Mesenchymal stem cell (in vitro differentiated cells and primary cell): Measurements from ENCODE around the gene METRNL.
"Not testable (repeated sequence)": the region's sequence is repeated elsewhere in the genome, so short reads cannot be mapped to it uniquely, and the experiment has no call there.

Experiments used
- DNase-seq: peaks from one replicate; pipeline ENCODE4 v3.0.0-alpha.2; 2013
- H2AFZ ChIP-seq: one replicate; pipeline ENCODE4 v1.6.1; 2013; ENCODE audit warnings: low read depth, mild to moderate bottlenecking, control low read depth, inconsistent platforms, low read length, moderate library complexity
- H2AK5ac ChIP-seq: 2 replicates; pipeline ENCODE4 v1.6.1; 2013; ENCODE audit warnings: low read length, moderate library complexity, mild to moderate bottlenecking, inconsistent platforms; ENCODE audit not compliant: severe bottlenecking
- H2BK120ac ChIP-seq: one replicate; pipeline ENCODE4 v1.6.1; 2013; ENCODE audit warnings: low read depth, mild to moderate bottlenecking, inconsistent platforms, low read length, moderate library complexity
- H2BK12ac ChIP-seq, 2 experiments: one replicate each; pipeline ENCODE4 v1.6.1; 2013; ENCODE audit warnings: inconsistent platforms in 2 of 2, low read length in 2 of 2, mild to moderate bottlenecking in 2 of 2, moderate library complexity in 2 of 2, control low read depth in 1 of 2
- H2BK15ac ChIP-seq: one replicate; pipeline ENCODE4 v1.6.1; 2013; ENCODE audit warnings: mild to moderate bottlenecking, low read depth, inconsistent platforms; ENCODE audit not compliant: poor library complexity, severe bottlenecking
- H2BK5ac ChIP-seq: 2 replicates; pipeline ENCODE4 v1.6.1; 2013; ENCODE audit warnings: low read depth, mild to moderate bottlenecking, low read length, control low read depth, inconsistent platforms; ENCODE audit not compliant: poor library complexity, severe bottlenecking
- H3K14ac ChIP-seq, 2 experiments: one replicate each; pipeline ENCODE4 v1.6.1; 2013; ENCODE audit warnings: inconsistent platforms in 2 of 2, low read length in 2 of 2, control low read depth in 1 of 2, mild to moderate bottlenecking in 1 of 2, moderate library complexity in 1 of 2
- H3K18ac ChIP-seq, 2 experiments: one replicate each; pipeline ENCODE4 v1.6.1; 2013; ENCODE audit warnings: inconsistent platforms in 2 of 2, low read length in 2 of 2, control low read depth in 1 of 2, low read depth in 1 of 2, mild to moderate bottlenecking in 1 of 2
- H3K23ac ChIP-seq, 2 experiments: one replicate each; pipeline ENCODE4 v1.6.1; 2013; ENCODE audit warnings: inconsistent platforms in 2 of 2, low read length in 2 of 2, mild to moderate bottlenecking in 2 of 2, moderate library complexity in 2 of 2, control low read depth in 1 of 2
- H3K27ac ChIP-seq: 2 replicates; pipeline ENCODE4 v1.5.1; 2013; ENCODE audit warnings: mild to moderate bottlenecking, moderate library complexity, low read length, control low read depth, inconsistent platforms; ENCODE audit not compliant: poor library complexity, severe bottlenecking
- H3K27me3 ChIP-seq, 2 experiments: 2 replicates each; pipeline versions ENCODE4 v1.6.1 to v1.7.0; 2013; ENCODE audit warnings: low read length in 2 of 2, mild to moderate bottlenecking in 2 of 2, moderate library complexity in 2 of 2, control low read depth in 1 of 2, inconsistent platforms in 1 of 2; ENCODE audit not compliant: control insufficient read depth in 1 of 2, insufficient read depth in 1 of 2
- H3K36me3 ChIP-seq, 2 experiments: 2 replicates each; pipeline versions ENCODE4 v1.6.1 to v1.7.0; 2013; ENCODE audit warnings: low read length in 2 of 2, control low read depth in 1 of 2, inconsistent platforms in 1 of 2, low read depth in 1 of 2, mild to moderate bottlenecking in 1 of 2; ENCODE audit not compliant: insufficient read depth in 2 of 2, control insufficient read depth in 1 of 2
- H3K4ac ChIP-seq, 2 experiments: one replicate each; pipeline ENCODE4 v1.6.1; 2013; ENCODE audit warnings: inconsistent platforms in 2 of 2, low read length in 2 of 2, mild to moderate bottlenecking in 2 of 2, moderate library complexity in 2 of 2, control low read depth in 1 of 2, low read depth in 1 of 2
- H3K4me1 ChIP-seq: 2 replicates; pipeline ENCODE4 v1.6.1; 2013; ENCODE audit warnings: low read depth, low read length, control low read depth; ENCODE audit not compliant: control insufficient read depth, insufficient read depth
- H3K4me2 ChIP-seq: 2 replicates; pipeline ENCODE4 v1.6.1; 2013; ENCODE audit warnings: low read length, mild to moderate bottlenecking, inconsistent platforms; ENCODE audit not compliant: poor library complexity, severe bottlenecking
- H3K4me3 ChIP-seq, 2 experiments: 2 replicates each; pipeline versions ENCODE4 v1.5.1 to v1.7.0; 2013; ENCODE audit warnings: low read length in 2 of 2, mild to moderate bottlenecking in 2 of 2, control low read depth in 1 of 2, low read depth in 1 of 2; ENCODE audit not compliant: insufficient read depth in 1 of 2
- H3K79me1 ChIP-seq: replicated peaks from 2 replicates; pipeline ENCODE4 v1.6.1; 2013; ENCODE audit warnings: mild to moderate bottlenecking, control low read depth, low read length, inconsistent platforms; ENCODE audit not compliant: poor library complexity, severe bottlenecking
- H3K9ac ChIP-seq: 2 replicates; pipeline ENCODE4 v1.7.0; 2013; ENCODE audit warnings: mild to moderate bottlenecking, low read length, moderate library complexity
- H3K9me3 ChIP-seq: 2 replicates; pipeline ENCODE4 v1.7.0; 2013; ENCODE audit warnings: mild to moderate bottlenecking, low read length; ENCODE audit not compliant: control insufficient read depth
- H4K8ac ChIP-seq: one replicate; pipeline ENCODE4 v1.6.1; 2013; ENCODE audit warnings: inconsistent platforms, mild to moderate bottlenecking, low read length, moderate library complexity
- H4K91ac ChIP-seq: one replicate; pipeline ENCODE4 v1.6.1; 2013; ENCODE audit warnings: mild to moderate bottlenecking, low read length, inconsistent platforms
- WGBS: methylation state at CpG from one replicate; pipeline ENCODE4 v1.1.7; 2013; ENCODE audit warnings: mixed read lengths; 5-methylcytosine and 5-hydroxymethylcytosine counted together

The METRNL gene

GRCh38 chr17:83119987-83120864 is 40.8 kb downstream of the METRNL start:
- no peak overlapping the region for H3K14ac ChIP-seq
- H3K36me3 ChIP-seq, result no peaks in the 10 kb centered on the region
- no peak overlapping the region for H3K23ac ChIP-seq
- H3K4me1 ChIP-seq, result peaks cover 5% of the 10 kb centered on the region
- no peak overlapping the region for H2AK5ac ChIP-seq
- no peak overlapping the region for H2BK12ac ChIP-seq
- no peak overlapping the region for H3K4ac ChIP-seq
- H2BK120ac ChIP-seq, result no peak overlapping the region
- no peaks in the 10 kb centered on the region for H3K79me1 ChIP-seq
- H3K9ac ChIP-seq, result no peak overlapping the region
- 49% methylated on average over 22 of the region's 25 CpGs for WGBS
- H2BK5ac ChIP-seq, result no peak overlapping the region
- no peak overlapping the region for H3K4me2 ChIP-seq
- H3K27ac ChIP-seq, result no peak overlapping the region
- no peak overlapping the region for H4K91ac ChIP-seq
- H3K18ac ChIP-seq, result no peak overlapping the region
- peak; percentile 16 for DNase-seq
- no peak overlapping the region for H2BK15ac ChIP-seq
- peaks cover 9 to 23% of the 10 kb centered on the region in 2 experiments for H3K27me3 ChIP-seq
- no peaks in the 10 kb centered on the region for H3K9me3 ChIP-seq
- no peak overlapping the region for H2AFZ ChIP-seq
- no peak overlapping the region for H4K8ac ChIP-seq
- H3K4me3 ChIP-seq, result no peak overlapping the region

- not testable (repeated sequence) for H3K18ac ChIP-seq, H2AK5ac ChIP-seq, H3K4me1 ChIP-seq, H3K79me1 ChIP-seq, H3K9me3 ChIP-seq, H3K27ac ChIP-seq, H3K36me3 ChIP-seq, DNase-seq, H4K8ac ChIP-seq, H3K4me2 ChIP-seq, H2BK5ac ChIP-seq, H2BK120ac ChIP-seq, H4K91ac ChIP-seq, H3K14ac ChIP-seq, H2BK12ac ChIP-seq, H2BK15ac ChIP-seq, H3K4me3 ChIP-seq, H2AFZ ChIP-seq, H3K23ac ChIP-seq, H3K4ac ChIP-seq
- Histone ChIP-seq H3K27me3 (peaks cover 14 to 34% of the 10 kb centered on the region in 2 experiments), H3K9ac (peak overlapping the region; percentile 30)
- 72% methylated on average over 9 of the region's 12 CpGs for WGBS
Measured at GRCh38 chr17:83121473-83121872, 42.1 kb downstream of the METRNL start.

- H4K8ac ChIP-seq, result no peak overlapping the region
- no peak overlapping the region for H2AFZ ChIP-seq
- H3K18ac ChIP-seq, result no peak overlapping the region
- no peak overlapping the region for H3K4ac ChIP-seq
- 85% methylated on average over 24 of the region's 26 CpGs for WGBS
- no peak overlapping the region for H4K91ac ChIP-seq
- H3K4me3 ChIP-seq, result no peak overlapping the region
- DNase-seq, result no peak
- H3K9me3 ChIP-seq, result no peaks in the 10 kb centered on the region
- no peak overlapping the region for H2BK120ac ChIP-seq
- H2BK15ac ChIP-seq, result no peak overlapping the region
- peaks cover 14 to 34% of the 10 kb centered on the region in 2 experiments for H3K27me3 ChIP-seq
- no peak overlapping the region for H2AK5ac ChIP-seq
- H2BK12ac ChIP-seq, result no peak overlapping the region
- H3K4me1 ChIP-seq, result peaks cover 6% of the 10 kb centered on the region
- no peak overlapping the region for H3K4me2 ChIP-seq
- peak overlapping the region; percentile 30 for H3K9ac ChIP-seq
- no peak overlapping the region for H2BK5ac ChIP-seq
- no peaks in the 10 kb centered on the region for H3K36me3 ChIP-seq
- no peak overlapping the region for H3K23ac ChIP-seq
- H3K79me1 ChIP-seq, result no peaks in the 10 kb centered on the region
- H3K14ac ChIP-seq, result no peak overlapping the region
- H3K27ac ChIP-seq, result no peak overlapping the region
Measured at GRCh38 chr17:83121921-83122820, 42.8 kb downstream of the METRNL start.

GRCh38 chr17:83122834-83123233 is 43.4 kb downstream of the METRNL start:
- Histone ChIP-seq H3K79me1 (no peaks in the 10 kb centered on the region), H2BK120ac (no peak overlapping the region), H3K4me1 (peaks cover 9% of the 10 kb centered on the region), H2AK5ac (no peak overlapping the region), H2BK15ac (no peak overlapping the region), H3K27ac (no peak overlapping the region), H3K23ac (no peak overlapping the region), H4K91ac (no peak overlapping the region), H3K14ac (no peak overlapping the region), H2BK5ac (no peak overlapping the region), H3K9me3 (no peaks in the 10 kb centered on the region), H2BK12ac (no peak overlapping the region), H3K27me3 (peaks cover 14 to 34% of the 10 kb centered on the region in 2 experiments), H3K18ac (no peak overlapping the region), H4K8ac (no peak overlapping the region), H3K36me3 (no peaks in the 10 kb centered on the region), H2AFZ (no peak overlapping the region), H3K4ac (no peak overlapping the region), H3K4me2 (no peak overlapping the region), H3K9ac (no peak overlapping the region), H3K4me3 (no peak overlapping the region)
- 82% methylated on average over 16 of the region's 16 CpGs for WGBS
- DNase-seq, result no peak
